ENCODE results near the gene MPPED2. TPM values are rescaled to one million over a fixed set of nuclear protein-coding genes. Genes with fewer than 3 reads are reported as not detected.

MPPED2 gene
- total and polyA plus RNA-seq, 8 donors = 0.12 to 10.3 (median 2.5) TPM

- H3K27me3 ChIP-seq = peaks cover 0 to 9% (median 0%) of the 10 kb centered on the region in 3 donors
- no peaks in the 10 kb centered on the region for H3K36me3 ChIP-seq
- peaks cover 0 to 18% (median 8%) of the 10 kb centered on the region in 4 donors for H3K4me1 ChIP-seq
- WGBS, 5 donors = 31 to 81% (median 47%) methylated on average over 1 of the region's 1 CpG
- no peak overlapping the region for H3K27ac ChIP-seq
- no peak overlapping the region for H3K4me3 ChIP-seq
- no peaks in the 10 kb centered on the region for H3K9me3 ChIP-seq
- intact Hi-C loops (cut with DNase I; ENCODE audit: low total_unique reads) = no loop called here
- DNase-seq = no peak
- TF ChIP-seq CTCF (IDR thresholded peaks at IDR 0.05) (no peak), EP300 (IDR thresholded peaks at IDR 0.05) (no peak), POLR2A (IDR thresholded peaks at IDR 0.05) (no peak), POLR2AphosphoS5 (IDR thresholded peaks at IDR 0.05) (no peak)
Measured at GRCh38 chr11:30546334-30546733, 39.8 kb downstream of the MPPED2 start.

- no peak overlapping the region for H3K27ac ChIP-seq
- intact Hi-C loops (cut with DNase I; ENCODE audit: low total_unique reads) = no loop called here
- H3K9me3 ChIP-seq = no peaks in the 10 kb centered on the region
- H3K27me3 ChIP-seq = peaks cover 0 to 9% (median 0%) of the 10 kb centered on the region in 3 donors
- TF ChIP-seq POLR2AphosphoS5 (IDR thresholded peaks at IDR 0.05) (no peak), EP300 (IDR thresholded peaks at IDR 0.05) (no peak), CTCF (IDR thresholded peaks at IDR 0.05) (no peak), POLR2A (IDR thresholded peaks at IDR 0.05) (no peak)
- WGBS, 5 donors = 84 to 93% (median 89%) methylated on average over 5 of the region's 5 CpGs
- no peaks in the 10 kb centered on the region for H3K36me3 ChIP-seq
- no peak overlapping the region for H3K4me3 ChIP-seq
- H3K4me1 ChIP-seq = peaks cover 0 to 18% (median 8%) of the 10 kb centered on the region in 4 donors
- DNase-seq = no peak
Measured at GRCh38 chr11:30545507-30545906, 40.6 kb downstream of the MPPED2 start.

GRCh38 chr11:30543066-30543465, 43.1 kb downstream of the MPPED2 start:
- intact Hi-C loops (cut with DNase I; ENCODE audit: low total_unique reads) = no loop called here
- no peak for DNase-seq
- no peak overlapping the region for H3K27ac ChIP-seq
- no peaks in the 10 kb centered on the region for H3K36me3 ChIP-seq
- 88 to 100% (median 93%) methylated on average over 1 of the region's 1 CpG for WGBS, 5 donors
- no peak for TF ChIP-seq EP300 (IDR thresholded peaks at IDR 0.05)
- no peak for TF ChIP-seq POLR2A (IDR thresholded peaks at IDR 0.05)
- TF ChIP-seq CTCF (IDR thresholded peaks at IDR 0.05) = no peak
- no peak for TF ChIP-seq POLR2AphosphoS5 (IDR thresholded peaks at IDR 0.05)
- H3K27me3 ChIP-seq = no peaks in the 10 kb centered on the region
- H3K4me3 ChIP-seq = no peak overlapping the region
- H3K4me1 ChIP-seq = peaks cover 0 to 13% (median 6%) of the 10 kb centered on the region in 4 donors
- no peaks in the 10 kb centered on the region for H3K9me3 ChIP-seq

- whole genome bisulfite sequencing, 5 donors = 95 to 100% (median 98%) methylated on average over 1 of the region's 1 CpG
- H3K27me3 ChIP-seq = no peaks in the 10 kb centered on the region
- no peaks in the 10 kb centered on the region for H3K9me3 ChIP-seq
- no peaks in the 10 kb centered on the region for H3K36me3 ChIP-seq
- TF ChIP-seq EP300 (IDR thresholded peaks at IDR 0.05) = no peak
- no peak for TF ChIP-seq POLR2A (IDR thresholded peaks at IDR 0.05)
- TF ChIP-seq CTCF (IDR thresholded peaks at IDR 0.05) = no peak
- no peak for TF ChIP-seq POLR2AphosphoS5 (IDR thresholded peaks at IDR 0.05)
- no peak overlapping the region for H3K27ac ChIP-seq
- DNase-seq = no peak
- no peak overlapping the region for H3K4me3 ChIP-seq
- peaks cover 0 to 3% (median 0%) of the 10 kb centered on the region in 4 donors for H3K4me1 ChIP-seq
- intact Hi-C loops (cut with DNase I; ENCODE audit: low total_unique reads) = no loop called here
Measured at GRCh38 chr11:30540781-30541180, 45.4 kb downstream of the MPPED2 start.

All from stomach (tissue), 9 donors.